Muscle layer of duodenum (tissue), 2 donors: ENCODE measurements around the gene UHMK1.

Source experiments
- H3K27ac ChIP-seq: one replicate; pipeline ENCODE4 v1.7.0; 2013; ENCODE audit warnings: mild to moderate bottlenecking, low read length
- H3K27me3 ChIP-seq: one replicate; pipeline ENCODE4 v1.7.0; 2013; ENCODE audit warnings: low read depth, mild to moderate bottlenecking, control low read depth, low read length
- H3K36me3 ChIP-seq, 2 donors: one replicate each; pipeline ENCODE4 v1.7.0; 2013; ENCODE audit warnings: low read length in 2 of 2, control low read depth in 1 of 2, mild to moderate bottlenecking in 1 of 2; ENCODE audit not compliant: insufficient read depth in 2 of 2, control insufficient read depth in 1 of 2
- H3K4me1 ChIP-seq, 2 donors: one replicate each; pipeline ENCODE4 v1.7.0; 2013; ENCODE audit warnings: low read length in 2 of 2, mild to moderate bottlenecking in 2 of 2, control low read depth in 1 of 2, moderate library complexity in 1 of 2; ENCODE audit not compliant: insufficient read depth in 2 of 2, control insufficient read depth in 1 of 2
- H3K4me3 ChIP-seq, 2 donors: one replicate each; pipeline ENCODE4 v1.7.0; 2013; ENCODE audit warnings: low read length in 2 of 2, low read depth in 1 of 2, mild to moderate bottlenecking in 1 of 2
- H3K9me3 ChIP-seq, 2 donors: one replicate each; pipeline ENCODE4 v1.7.0; 2013; ENCODE audit warnings: low read length in 2 of 2, control low read depth in 1 of 2, mild to moderate bottlenecking in 1 of 2; ENCODE audit not compliant: control insufficient read depth in 1 of 2
- donor health status: healthy.

The UHMK1 gene

DNA sequence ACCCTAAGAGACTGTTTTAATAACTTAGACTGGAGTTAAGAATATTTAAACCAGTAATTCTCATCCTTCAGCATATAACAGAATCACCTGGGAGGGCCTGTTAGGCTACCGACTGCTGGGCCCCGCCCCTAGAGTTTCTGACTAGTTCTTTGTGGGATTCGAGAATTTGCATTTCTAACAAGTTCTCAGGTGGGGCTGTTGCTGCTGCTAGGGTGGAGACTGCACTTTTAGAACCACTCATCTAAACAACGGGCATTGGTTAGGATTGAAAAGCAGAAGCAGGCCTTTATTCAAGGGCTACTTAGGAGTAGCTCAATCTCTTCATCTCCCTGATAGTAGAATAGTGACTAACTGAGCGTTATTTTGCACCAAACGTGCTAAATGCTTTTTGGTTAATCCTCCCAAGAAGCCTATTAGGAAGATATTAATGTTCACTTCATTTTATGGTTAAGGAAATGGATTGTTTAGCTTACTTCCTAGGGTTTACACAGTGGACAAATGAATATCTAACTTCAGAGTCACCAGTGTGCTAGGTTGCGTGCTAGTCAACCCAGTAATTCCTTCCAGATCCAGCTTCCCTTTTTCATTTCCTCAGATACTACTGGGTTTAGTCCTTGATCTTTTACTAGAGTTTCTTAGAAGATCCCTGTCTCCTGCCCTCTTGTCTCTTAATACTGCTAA is 32.8 kb downstream of the UHMK1 start:
- Histone ChIP-seq H3K36me3 (peaks cover 5 to 13% of the 10 kb centered on the region in 2 donors), H3K27me3 (no peaks in the 10 kb centered on the region), H3K4me1 (no peaks in the 10 kb centered on the region), H3K9me3 (no peaks in the 10 kb centered on the region), H3K4me3 (no peak overlapping the region), H3K27ac (no peak overlapping the region)

GRCh38 chr1:162530988-162531319 is 33.3 kb downstream of the UHMK1 start:
- Histone ChIP-seq H3K4me1 (no peaks in the 10 kb centered on the region), H3K9me3 (no peaks in the 10 kb centered on the region), H3K36me3 (peaks cover 5 to 9% of the 10 kb centered on the region in 2 donors), H3K27me3 (no peaks in the 10 kb centered on the region), H3K27ac (no peak overlapping the region), H3K4me3 (no peak overlapping the region)

DNA sequence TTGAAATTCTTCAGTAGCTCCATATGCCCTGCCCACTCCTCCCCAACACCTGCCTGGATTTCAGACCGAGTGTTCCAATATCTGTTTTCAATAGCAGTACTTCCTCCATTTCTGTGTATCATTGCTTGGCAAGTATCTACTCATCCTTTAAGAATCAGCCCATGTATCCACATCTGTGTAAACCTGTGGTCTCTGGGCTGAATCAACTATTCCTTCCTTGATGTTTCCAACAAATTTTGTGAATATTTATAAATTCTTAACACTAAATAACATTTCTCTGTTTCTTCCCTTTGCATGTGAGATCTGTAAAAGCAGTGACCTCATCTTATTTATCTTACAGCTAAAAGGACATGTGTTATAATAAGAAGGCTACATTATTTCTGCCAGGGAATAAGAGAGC is 37.9 kb downstream of the UHMK1 start:
- Histone ChIP-seq H3K9me3 (no peaks in the 10 kb centered on the region), H3K36me3 (no peaks in the 10 kb centered on the region), H3K27me3 (no peaks in the 10 kb centered on the region), H3K27ac (no peak overlapping the region), H3K4me3 (no peak overlapping the region), H3K4me1 (no peaks in the 10 kb centered on the region)

DNA sequence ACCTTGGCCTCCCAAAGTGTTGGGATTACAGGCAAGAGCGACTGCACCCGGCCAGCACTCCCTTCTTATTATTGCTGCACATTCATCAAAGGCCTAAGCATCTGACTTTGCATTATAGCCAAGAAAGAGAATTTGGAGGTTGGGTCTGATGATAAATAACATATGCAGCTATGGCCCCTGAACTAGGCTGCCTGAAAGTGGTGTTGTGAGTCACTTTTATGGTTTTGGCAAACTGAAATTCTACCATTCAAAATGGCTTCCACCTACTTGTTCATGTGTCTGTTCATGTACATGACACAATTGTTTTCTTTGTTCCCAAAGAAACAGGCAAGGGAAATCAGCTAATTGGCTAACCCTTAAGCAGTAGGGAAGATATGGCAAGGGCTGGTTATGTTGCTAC is 38.9 kb downstream of the UHMK1 start:
- Histone ChIP-seq H3K27me3 (no peaks in the 10 kb centered on the region), H3K27ac (no peak overlapping the region), H3K4me3 (no peak overlapping the region), H3K9me3 (no peaks in the 10 kb centered on the region), H3K4me1 (no peaks in the 10 kb centered on the region), H3K36me3 (no peaks in the 10 kb centered on the region)

DNA sequence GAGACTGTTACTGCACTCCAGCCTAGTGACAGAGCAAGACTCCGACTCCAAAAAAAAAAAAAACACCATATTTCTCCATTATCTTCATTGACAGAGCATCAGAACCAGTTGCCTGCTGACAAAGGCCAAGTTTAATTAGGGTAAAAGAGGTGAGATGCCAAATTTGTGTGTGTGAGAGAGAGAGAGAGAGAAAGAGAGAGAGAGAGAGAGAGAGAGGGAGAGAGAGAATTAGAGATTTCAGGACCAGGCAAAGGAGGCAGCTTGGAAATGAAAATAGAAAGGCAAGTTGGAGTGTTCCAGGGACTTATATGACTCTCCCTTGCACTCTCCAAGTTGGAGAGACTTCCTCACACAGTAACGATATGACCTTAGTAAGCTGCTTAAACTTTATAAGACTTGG is 39.6 kb downstream of the UHMK1 start:
- H3K9me3 ChIP-seq, result no peaks in the 10 kb centered on the region
- no peaks in the 10 kb centered on the region for H3K4me1 ChIP-seq
- no peaks in the 10 kb centered on the region for H3K36me3 ChIP-seq
- no peak overlapping the region for H3K4me3 ChIP-seq
- no peak overlapping the region for H3K27ac ChIP-seq
- no peaks in the 10 kb centered on the region for H3K27me3 ChIP-seq

DNA sequence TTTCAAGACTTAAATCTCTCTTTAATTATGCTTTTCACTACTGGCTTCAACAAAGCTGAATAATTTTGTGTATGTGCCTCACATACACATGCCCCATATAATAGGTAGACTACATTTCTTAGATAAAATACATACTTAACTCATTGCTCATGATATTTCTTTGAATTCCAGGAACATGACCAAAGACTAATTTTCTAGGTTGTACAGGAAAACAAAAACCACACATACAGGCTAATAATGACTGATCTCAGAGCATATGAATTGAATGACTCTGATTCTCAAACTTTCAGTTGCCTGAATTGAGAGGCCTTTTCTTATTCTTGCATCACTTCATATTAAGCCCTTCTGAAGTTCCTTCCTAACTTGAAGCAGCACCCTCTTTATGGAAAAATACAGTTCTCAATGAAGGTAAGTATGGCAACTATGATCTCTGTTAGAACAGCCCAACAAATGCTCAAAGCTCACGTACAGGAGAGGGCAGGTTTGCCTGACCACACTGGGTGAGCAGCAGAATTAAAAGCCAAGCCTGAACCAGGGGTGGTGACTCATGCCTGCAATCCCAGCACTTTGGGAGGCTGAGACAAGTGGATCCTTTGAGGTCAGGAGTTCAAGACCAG is 41.3 kb downstream of the UHMK1 start:
- no peaks in the 10 kb centered on the region for H3K27me3 ChIP-seq
- H3K27ac ChIP-seq, result no peak overlapping the region

GRCh38 chr1:162541619-162542141 is 44.1 kb downstream of the UHMK1 start:
- Histone ChIP-seq H3K36me3 (no peaks in the 10 kb centered on the region), H3K4me3 (no peak overlapping the region), H3K27ac (peak overlapping the region; percentile 62), H3K9me3 (no peaks in the 10 kb centered on the region), H3K4me1 (no peaks in the 10 kb centered on the region), H3K27me3 (no peaks in the 10 kb centered on the region)

More for the DNA sequence above, 41.3 kb downstream of the UHMK1 start:
- no peak overlapping the region for H3K4me3 ChIP-seq
- no peaks in the 10 kb centered on the region for H3K9me3 ChIP-seq
- H3K4me1 ChIP-seq, result no peaks in the 10 kb centered on the region
- H3K36me3 ChIP-seq, result no peaks in the 10 kb centered on the region

GRCh38 chr1:162543228-162543627 is 45.6 kb downstream of the UHMK1 start:
- Histone ChIP-seq H3K9me3 (no peaks in the 10 kb centered on the region), H3K36me3 (no peaks in the 10 kb centered on the region), H3K4me1 (peaks cover 0 to 3% of the 10 kb centered on the region in 2 donors), H3K27ac (no peak overlapping the region), H3K4me3 (no peak overlapping the region), H3K27me3 (no peaks in the 10 kb centered on the region)

- peaks cover 0 to 4% of the 10 kb centered on the region in 2 donors for H3K4me1 ChIP-seq
- H3K36me3 ChIP-seq, result no peaks in the 10 kb centered on the region
- H3K4me3 ChIP-seq, result no peak overlapping the region
- no peaks in the 10 kb centered on the region for H3K9me3 ChIP-seq
- no peaks in the 10 kb centered on the region for H3K27me3 ChIP-seq
- peak overlapping the region; percentile 23 for H3K27ac ChIP-seq
Measured at GRCh38 chr1:162548170-162548569, 50.6 kb downstream of the UHMK1 start.

DNA sequence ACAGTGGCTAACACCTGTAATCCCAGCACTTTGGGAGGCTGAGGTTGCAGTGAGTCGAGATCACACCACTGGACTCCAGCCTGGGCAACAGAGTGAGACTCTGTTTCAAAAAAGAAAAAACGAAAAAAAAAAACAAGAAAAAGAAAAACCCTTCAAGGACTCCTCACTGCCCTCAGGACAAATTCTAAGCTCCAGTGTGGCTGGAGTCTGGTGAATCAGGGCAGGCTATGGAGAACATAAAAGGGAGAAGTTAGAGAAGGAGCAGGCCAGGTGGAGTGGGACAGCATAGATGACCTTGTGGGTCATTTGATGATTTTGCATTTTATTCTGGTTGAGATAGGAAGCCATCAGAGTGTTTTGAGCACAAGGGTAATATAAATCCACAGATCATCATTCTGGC is 51.4 kb downstream of the UHMK1 start:
- H3K27ac ChIP-seq, result no peak overlapping the region

GRCh38 chr1:162550925-162551324 is 53.3 kb downstream of the UHMK1 start:
- H3K27me3 ChIP-seq, result no peaks in the 10 kb centered on the region
- H3K4me1 ChIP-seq, result peaks cover 0 to 4% of the 10 kb centered on the region in 2 donors
- H3K4me3 ChIP-seq, result no peak overlapping the region
- no peaks in the 10 kb centered on the region for H3K9me3 ChIP-seq
- H3K27ac ChIP-seq, result no peak overlapping the region
- H3K36me3 ChIP-seq, result no peaks in the 10 kb centered on the region

More for the DNA sequence above, 51.4 kb downstream of the UHMK1 start:
- H3K4me1 ChIP-seq, result peaks cover 0 to 4% of the 10 kb centered on the region in 2 donors
- no peak overlapping the region for H3K4me3 ChIP-seq
- no peaks in the 10 kb centered on the region for H3K9me3 ChIP-seq
- no peaks in the 10 kb centered on the region for H3K36me3 ChIP-seq
- H3K27me3 ChIP-seq, result no peaks in the 10 kb centered on the region
